Activated T-cell treated with anti-CD3 and anti-CD28 coated beads, Interleukin-2, amount 50 U/mL, for 4 hours (primary cell): Measurements from ENCODE around the gene AKAP6. TPM values are rescaled to one million over a fixed set of nuclear protein-coding genes. Genes with fewer than 3 reads are reported as not detected.
"Not testable (repeated sequence)": the region's sequence is repeated elsewhere in the genome, so short reads cannot be mapped to it uniquely, and the experiment has no call there.

ENCODE experiments used
- ATAC-seq, 2 donors: fragments of 200-7000 bp; cut with Tn5 transposase; one replicate each; pipeline ENCODE4 v1.10.0; 2021
- DNase-seq: peaks from one replicate; pipeline ENCODE4 v3.0.0-alpha.2; 2020
- H3K27me3 Mint-ChIP-seq: one replicate; pipeline ENCODE4 v1.8.0; 2021; ENCODE audit warnings: low read depth, mixed read lengths
- H3K36me3 Mint-ChIP-seq: one replicate; pipeline ENCODE4 v1.8.0; 2022; ENCODE audit warnings: mixed read lengths; ENCODE audit not compliant: insufficient read depth
- H3K4me1 Mint-ChIP-seq: one replicate; pipeline ENCODE4 v1.8.0; 2021; ENCODE audit warnings: low read depth, mixed read lengths
- H3K4me3 Mint-ChIP-seq: one replicate; pipeline ENCODE4 v1.8.0; 2021; ENCODE audit warnings: mild to moderate bottlenecking, moderate library complexity, mixed read lengths
- H3K9me3 Mint-ChIP-seq: one replicate; pipeline ENCODE4 v1.8.0; 2021; ENCODE audit warnings: mixed read lengths
- total RNA-seq, 3 donors: library from RNA; stranded (reverse); gene quantifications; one replicate each; pipeline ENCODE4 v1.2.1, GENCODE V29; 2021

The AKAP6 gene
- total RNA-seq, 3 donors from 2014 or later, result 0.76 to 1.7 (median 1.3) TPM

GRCh38 chr14:32571995-32572866 is 243.1 kb downstream of the AKAP6 start:
- Mint-ChIP-seq H3K9me3 (no peaks in the 10 kb centered on the region), H3K4me1 (no peaks in the 10 kb centered on the region), H3K4me3 (no peak overlapping the region), H3K27me3 (peaks cover 2% of the 10 kb centered on the region), H3K36me3 (no peaks in the 10 kb centered on the region)
- ATAC-seq, result no peak
- DNase-seq, result no peak

- no peaks in the 10 kb centered on the region for H3K36me3 Mint-ChIP-seq
- H3K4me1 Mint-ChIP-seq, result no peaks in the 10 kb centered on the region
- DNase-seq (no peak), ATAC-seq (no peak)
- no peak overlapping the region for H3K4me3 Mint-ChIP-seq
- H3K27me3 Mint-ChIP-seq, result peaks cover 2% of the 10 kb centered on the region
- H3K9me3 Mint-ChIP-seq, result no peaks in the 10 kb centered on the region
Observed at GRCh38 chr14:32572867-32573150, 243.7 kb downstream of the AKAP6 start.

- ATAC-seq (no peak), DNase-seq (no peak)
- no peak overlapping the region for H3K4me3 Mint-ChIP-seq
- no peaks in the 10 kb centered on the region for H3K9me3 Mint-ChIP-seq
- no peaks in the 10 kb centered on the region for H3K36me3 Mint-ChIP-seq
- no peaks in the 10 kb centered on the region for H3K4me1 Mint-ChIP-seq
- peaks cover 2% of the 10 kb centered on the region for H3K27me3 Mint-ChIP-seq
Observed at GRCh38 chr14:32574269-32574668, 245.2 kb downstream of the AKAP6 start.

- peak; percentile 9 for DNase-seq
- Mint-ChIP-seq H3K4me3 (no peak overlapping the region), H3K4me1 (no peaks in the 10 kb centered on the region), H3K36me3 (no peaks in the 10 kb centered on the region), H3K27me3 (peaks cover 2% of the 10 kb centered on the region), H3K9me3 (no peaks in the 10 kb centered on the region)
- peak; percentile 58 to 71 for ATAC-seq
Observed at GRCh38 chr14:32576088-32576795, 247.1 kb downstream of the AKAP6 start.

- Mint-ChIP-seq H3K4me1 (no peaks in the 10 kb centered on the region), H3K27me3 (peaks cover 2% of the 10 kb centered on the region), H3K4me3 (no peak overlapping the region), H3K36me3 (no peaks in the 10 kb centered on the region), H3K9me3 (no peaks in the 10 kb centered on the region)
- no peak for ATAC-seq
- no peak for DNase-seq
Observed at GRCh38 chr14:32576977-32577376, 247.9 kb downstream of the AKAP6 start.

- DNase-seq, result no peak
- no peak for ATAC-seq
- H3K9me3 Mint-ChIP-seq, result no peaks in the 10 kb centered on the region
- peaks cover 2% of the 10 kb centered on the region for H3K27me3 Mint-ChIP-seq
- no peaks in the 10 kb centered on the region for H3K4me1 Mint-ChIP-seq
- H3K4me3 Mint-ChIP-seq, result no peak overlapping the region
- no peaks in the 10 kb centered on the region for H3K36me3 Mint-ChIP-seq
Observed at GRCh38 chr14:32578181-32578580, 249.1 kb downstream of the AKAP6 start.

GRCh38 chr14:32583427-32583826 is 254.3 kb downstream of the AKAP6 start:
- ATAC-seq, result not testable (repeated sequence)

GRCh38 chr14:32584079-32584478 is 255.0 kb downstream of the AKAP6 start:
- no peak for DNase-seq
- peaks cover 9% of the 10 kb centered on the region for H3K27me3 Mint-ChIP-seq
- no peaks in the 10 kb centered on the region for H3K9me3 Mint-ChIP-seq
- H3K36me3 Mint-ChIP-seq, result no peaks in the 10 kb centered on the region
- H3K4me3 Mint-ChIP-seq, result no peak overlapping the region
- ATAC-seq, result no peak
- H3K4me1 Mint-ChIP-seq, result no peaks in the 10 kb centered on the region

More at GRCh38 chr14:32583427-32583826, 254.3 kb downstream of the AKAP6 start:
- not testable (repeated sequence) for H3K36me3 Mint-ChIP-seq, H3K4me1 Mint-ChIP-seq, DNase-seq, H3K4me3 Mint-ChIP-seq, H3K27me3 Mint-ChIP-seq, H3K9me3 Mint-ChIP-seq

GRCh38 chr14:32587461-32587860 is 258.4 kb downstream of the AKAP6 start:
- Mint-ChIP-seq H3K27me3 (peaks cover 9% of the 10 kb centered on the region), H3K36me3 (no peaks in the 10 kb centered on the region), H3K4me3 (no peak overlapping the region), H3K4me1 (no peaks in the 10 kb centered on the region), H3K9me3 (no peaks in the 10 kb centered on the region)
- DNase-seq (no peak), ATAC-seq (no peak)

- H3K36me3 Mint-ChIP-seq, result no peaks in the 10 kb centered on the region
- DNase-seq, result no peak
- H3K4me3 Mint-ChIP-seq, result no peak overlapping the region
- H3K4me1 Mint-ChIP-seq, result no peaks in the 10 kb centered on the region
- no peak for ATAC-seq
- peaks cover 9% of the 10 kb centered on the region for H3K27me3 Mint-ChIP-seq
- no peaks in the 10 kb centered on the region for H3K9me3 Mint-ChIP-seq
Observed at GRCh38 chr14:32588448-32589320, 259.6 kb downstream of the AKAP6 start.

GRCh38 chr14:32590157-32590556 is 261.1 kb downstream of the AKAP6 start:
- ATAC-seq (no peak), DNase-seq (no peak)
- no peaks in the 10 kb centered on the region for H3K9me3 Mint-ChIP-seq
- H3K36me3 Mint-ChIP-seq, result no peaks in the 10 kb centered on the region
- H3K27me3 Mint-ChIP-seq, result peaks cover 9% of the 10 kb centered on the region
- no peaks in the 10 kb centered on the region for H3K4me1 Mint-ChIP-seq
- no peak overlapping the region for H3K4me3 Mint-ChIP-seq

GRCh38 chr14:32593290-32593942 is 264.3 kb downstream of the AKAP6 start:
- Mint-ChIP-seq H3K27me3 (no peaks in the 10 kb centered on the region), H3K4me3 (no peak overlapping the region), H3K4me1 (no peaks in the 10 kb centered on the region), H3K9me3 (no peaks in the 10 kb centered on the region), H3K36me3 (no peaks in the 10 kb centered on the region)
- ATAC-seq (no peak), DNase-seq (no peak)

- Mint-ChIP-seq H3K9me3 (no peaks in the 10 kb centered on the region), H3K36me3 (no peaks in the 10 kb centered on the region), H3K4me3 (no peak overlapping the region), H3K27me3 (no peaks in the 10 kb centered on the region), H3K4me1 (no peaks in the 10 kb centered on the region)
- DNase-seq, result no peak
- ATAC-seq, result no peak
Observed at GRCh38 chr14:32594766-32595165, 265.7 kb downstream of the AKAP6 start.

GRCh38 chr14:32595497-32595896 is 266.4 kb downstream of the AKAP6 start:
- no peaks in the 10 kb centered on the region for H3K9me3 Mint-ChIP-seq
- H3K27me3 Mint-ChIP-seq, result no peaks in the 10 kb centered on the region
- no peak overlapping the region for H3K4me3 Mint-ChIP-seq
- H3K36me3 Mint-ChIP-seq, result no peaks in the 10 kb centered on the region
- no peaks in the 10 kb centered on the region for H3K4me1 Mint-ChIP-seq
- no peak for DNase-seq
- ATAC-seq, result no peak
